LNCAP (cell line): ENCODE results near the gene C22orf39.

ENCODE experiments used
- TF ChIP-seq, protein P1 (sequence below): fragments of 450-650 bp; IDR thresholded peaks from 2 replicates; pipeline ENCODE4 v1.5.1; 2017; ENCODE audit warnings: mild to moderate bottlenecking

Gene C22orf39

DNA sequence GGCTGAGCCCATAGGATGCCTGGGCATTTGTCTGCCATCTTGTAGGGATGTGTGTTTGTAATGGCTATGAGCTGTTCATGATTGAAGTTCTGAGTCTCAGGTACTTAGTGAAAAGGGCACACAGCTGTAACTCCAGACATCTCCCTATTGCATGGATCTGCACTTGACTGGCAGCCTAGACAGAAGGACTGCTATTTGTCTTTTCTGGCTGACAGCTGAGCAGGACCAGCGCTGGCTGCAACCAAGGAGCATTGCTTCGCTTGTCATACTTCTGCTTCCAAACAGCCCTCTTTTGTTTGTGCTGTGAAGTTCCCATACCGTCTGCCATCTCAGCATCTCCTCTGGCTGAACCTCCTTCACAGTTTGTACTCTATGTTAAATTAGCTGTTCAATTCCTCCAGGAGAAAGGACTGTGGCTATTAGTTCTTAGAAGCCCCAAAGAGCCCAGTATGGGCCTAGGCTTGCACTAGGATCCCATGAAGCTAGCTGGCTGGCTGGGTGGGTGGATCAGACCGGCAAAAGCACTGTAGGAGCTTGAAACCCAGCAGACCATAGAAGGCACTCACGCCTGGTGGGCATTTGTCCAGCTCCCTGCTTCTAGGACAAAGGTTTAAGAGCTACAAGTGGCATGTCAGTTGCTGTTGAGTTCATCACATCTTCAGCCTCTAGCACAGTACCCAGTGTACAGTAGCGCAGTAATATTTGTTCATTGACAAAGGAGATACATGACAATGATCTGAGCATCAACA, 36.4 kb downstream of the C22orf39 start:
- TF ChIP-seq, protein P1, sequence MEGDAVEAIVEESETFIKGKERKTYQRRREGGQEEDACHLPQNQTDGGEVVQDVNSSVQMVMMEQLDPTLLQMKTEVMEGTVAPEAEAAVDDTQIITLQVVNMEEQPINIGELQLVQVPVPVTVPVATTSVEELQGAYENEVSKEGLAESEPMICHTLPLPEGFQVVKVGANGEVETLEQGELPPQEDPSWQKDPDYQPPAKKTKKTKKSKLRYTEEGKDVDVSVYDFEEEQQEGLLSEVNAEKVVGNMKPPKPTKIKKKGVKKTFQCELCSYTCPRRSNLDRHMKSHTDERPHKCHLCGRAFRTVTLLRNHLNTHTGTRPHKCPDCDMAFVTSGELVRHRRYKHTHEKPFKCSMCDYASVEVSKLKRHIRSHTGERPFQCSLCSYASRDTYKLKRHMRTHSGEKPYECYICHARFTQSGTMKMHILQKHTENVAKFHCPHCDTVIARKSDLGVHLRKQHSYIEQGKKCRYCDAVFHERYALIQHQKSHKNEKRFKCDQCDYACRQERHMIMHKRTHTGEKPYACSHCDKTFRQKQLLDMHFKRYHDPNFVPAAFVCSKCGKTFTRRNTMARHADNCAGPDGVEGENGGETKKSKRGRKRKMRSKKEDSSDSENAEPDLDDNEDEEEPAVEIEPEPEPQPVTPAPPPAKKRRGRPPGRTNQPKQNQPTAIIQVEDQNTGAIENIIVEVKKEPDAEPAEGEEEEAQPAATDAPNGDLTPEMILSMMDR, result no peak

DNA sequence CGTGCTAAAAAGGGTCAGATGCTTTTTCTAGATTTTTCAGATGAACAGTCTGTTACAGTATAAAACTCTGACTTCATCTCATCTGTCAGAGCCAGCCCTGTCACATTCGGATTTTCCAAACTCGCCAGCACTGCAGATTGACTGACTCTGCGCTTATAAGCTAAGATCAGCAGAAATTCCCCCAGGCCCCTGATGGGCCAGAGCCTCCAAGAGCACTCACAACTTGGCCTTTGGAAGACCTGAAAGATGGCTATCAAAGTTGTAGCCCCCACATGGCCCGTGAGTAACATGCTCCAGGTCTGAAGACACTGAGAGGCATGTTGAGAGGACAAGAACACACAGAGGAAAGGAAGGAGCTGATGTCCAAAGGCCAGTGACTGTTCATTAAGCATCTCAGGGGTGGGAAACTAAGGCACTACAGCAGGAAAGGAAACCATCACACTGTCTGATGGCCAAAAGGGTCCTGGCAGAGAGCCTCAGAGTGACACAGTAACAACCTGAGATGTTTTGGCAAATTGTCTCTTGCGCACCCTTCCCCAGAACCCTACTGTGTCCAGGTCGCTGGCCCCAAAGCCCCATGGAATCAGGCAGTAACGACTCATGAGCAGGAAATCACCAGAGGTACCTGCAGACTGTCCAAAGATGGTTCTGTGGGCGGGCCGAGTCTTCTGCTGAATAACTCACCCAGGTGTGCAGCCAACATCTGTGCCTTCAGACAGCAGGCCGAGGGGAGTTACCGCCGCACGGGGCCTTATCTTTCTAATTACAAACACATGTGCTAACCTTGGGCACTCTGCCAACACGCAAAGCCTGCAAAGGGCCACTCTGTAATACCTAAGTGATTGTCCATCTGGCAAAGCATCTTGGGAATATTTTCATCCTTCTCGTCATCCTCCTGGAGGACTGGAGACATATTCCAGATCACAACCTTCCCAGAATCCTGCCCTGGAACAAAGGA, 39.6 kb downstream of the C22orf39 start:
- TF ChIP-seq, protein P1, result no peak

DNA sequence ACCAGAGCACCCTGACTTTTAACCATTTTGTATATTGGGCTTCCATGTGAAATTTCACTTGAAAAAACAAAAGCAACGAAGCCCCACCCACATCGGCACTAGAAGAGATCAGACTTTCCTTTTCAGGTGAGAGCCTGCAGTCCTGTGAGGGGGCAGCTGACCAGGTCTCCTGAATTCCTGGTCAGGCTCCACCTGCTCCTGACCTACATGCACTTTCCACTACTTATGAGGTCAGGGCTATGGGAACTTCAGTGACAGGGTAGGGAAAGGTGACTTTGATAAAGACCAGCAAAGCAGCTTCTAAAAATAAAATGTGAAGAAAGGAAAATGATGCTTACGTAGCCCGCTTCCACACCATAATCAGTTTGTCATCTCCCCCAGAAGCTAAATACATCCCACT, 40.7 kb downstream of the C22orf39 start:
- TF ChIP-seq, protein P1, result no peak

DNA sequence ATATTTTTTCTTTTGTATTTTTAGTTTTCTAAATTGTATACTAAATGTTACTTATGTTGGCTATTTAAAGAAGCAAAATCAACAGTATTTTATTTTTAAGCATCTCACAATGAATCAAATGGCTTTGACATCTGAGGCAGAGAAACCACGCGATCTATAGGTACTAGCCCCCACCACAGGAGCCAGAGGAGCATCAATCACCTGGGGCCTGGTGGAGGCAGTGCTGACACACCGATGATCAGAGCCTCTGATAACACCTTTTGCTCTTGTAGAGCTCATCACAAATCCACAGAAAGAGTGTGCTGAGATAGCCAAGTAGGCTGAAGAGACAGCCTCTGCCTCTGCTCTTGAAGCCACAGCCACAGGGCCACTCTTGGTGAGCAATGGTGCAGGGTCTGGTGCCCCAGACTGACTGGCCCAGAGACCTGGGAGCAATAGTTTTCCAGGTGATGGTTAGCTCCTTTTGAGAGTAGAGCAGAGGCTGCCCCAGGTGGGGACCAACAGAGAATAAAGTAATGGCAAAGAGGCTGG, 41.2 kb downstream of the C22orf39 start:
- TF ChIP-seq, protein P1, result no peak

- TF ChIP-seq, protein P1, result no peak
Observed at GRCh38 chr22:19405652-19406051, 41.9 kb downstream of the C22orf39 start.

DNA sequence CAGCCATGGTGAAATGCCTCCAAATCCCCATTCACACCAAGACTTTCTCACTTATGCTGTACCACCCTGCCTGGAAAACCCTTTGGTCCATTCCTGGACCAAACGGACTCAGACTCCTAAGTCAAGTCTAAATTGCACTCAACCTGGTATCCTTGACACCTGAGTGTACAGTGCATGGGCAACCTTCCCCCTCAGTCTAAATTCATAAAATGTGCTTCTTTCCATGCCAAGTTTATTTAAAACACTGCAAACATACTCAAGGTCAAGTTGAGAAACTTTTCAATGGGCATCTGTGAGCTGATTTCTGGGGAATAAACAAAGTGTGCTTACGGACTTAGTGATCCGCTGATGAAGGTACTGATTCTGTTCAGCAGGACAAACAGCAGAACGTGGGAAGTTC, 42.4 kb downstream of the C22orf39 start:
- TF ChIP-seq, protein P1, result no peak

- TF ChIP-seq, protein P1, result no peak
Observed at GRCh38 chr22:19404676-19405075, 42.8 kb downstream of the C22orf39 start.
